ENCODE results near the gene PMEPA1. TPM values are rescaled to one million over a fixed set of nuclear protein-coding genes. Genes with fewer than 3 reads are reported as not detected.

Gene PMEPA1
- total and polyA plus RNA-seq, 2 donors (not counting 3 experiments of a cell fraction or from before 2014, with no cell fraction given) = 31.6 to 33.2 TPM

GRCh38 chr20:57600320-57601210, 109.2 kb downstream of the PMEPA1 start:
- no peak overlapping the region for H2AFZ ChIP-seq (ENCODE audit: low read depth, low read length)
- dilution Hi-C loops (cut with MboI; ENCODE audit: extremely low pct_ligation_motif_present, low sequenced_read_pairs) (no loop called here), intact Hi-C loops (cut with micrococcal nuclease) (no loop called here)
- peaks cover 2% of the 10 kb centered on the region in 2 experiments for H3K27me3 ChIP-seq (ENCODE audit: control insufficient read depth in 2 of 2, insufficient read depth in 2 of 2, low read length in 2 of 2)
- H3K9me3 ChIP-seq (replicated peaks; ENCODE audit: control insufficient read depth, insufficient read depth, low read length) = no peaks in the 10 kb centered on the region
- no peaks in the 10 kb centered on the region for H4K20me1 ChIP-seq (replicated peaks; ENCODE audit: control insufficient read depth, extremely low read depth, insufficient read depth, low read length)
- CTCF ChIA-PET = interaction anchor here (0.6 to 6.3 kb wide), 7 partner anchors 31 to 609 kb away, joined by 3 to 48 read pairs (median 3); no protein-coding TSS in a partner anchor
- no peaks in the 10 kb centered on the region for H3K36me3 ChIP-seq (ENCODE audit: control insufficient read depth in 2 of 2, extremely low read depth in 1 of 2, insufficient read depth in 2 of 2, low read length in 2 of 2)
- no peaks in the 10 kb centered on the region for H3K79me2 ChIP-seq (ENCODE audit: control insufficient read depth, insufficient read depth, low read length)
- H3K4me2 ChIP-seq (ENCODE audit: insufficient read depth, low read length) = no peak overlapping the region
- TF ChIP-seq MAX (IDR thresholded peaks at IDR 0.05; ENCODE audit: insufficient read depth, insufficient read length) (no peak), EZH2 (IDR thresholded peaks at IDR 0.05; ENCODE audit: borderline replicate concordance, low read depth, low read length, severe bottlenecking) (no peak), CTCF (IDR thresholded peaks at IDR 0.05; ENCODE audit: extremely low read depth in 1 of 2, insufficient read depth in 1 of 2, low read depth in 1 of 2, low read length in 2 of 2) (no peak), FOS (IDR thresholded peaks at IDR 0.05; ENCODE audit: borderline replicate concordance, insufficient read depth, low read length) (no peak), POLR2AphosphoS5 (IDR thresholded peaks at IDR 0.05; ENCODE audit: insufficient read depth, low read depth, low read length) (no peak)
- H3K4me3 ChIP-seq (replicated peaks in 1 of 3; ENCODE audit: insufficient read depth in 1 of 3, low read depth in 1 of 3, low read length in 3 of 3) = no peak overlapping the region
- H3K4me1 ChIP-seq (ENCODE audit: control insufficient read depth, extremely low read depth, insufficient read depth, low read length) = no peaks in the 10 kb centered on the region
- DNase-seq (ENCODE audit: low read depth, low spot score) (no peak), FAIRE-seq (no peak)
- POLR2A ChIA-PET = no interaction called here
- BruUV-seq (replicated peaks) = no TSS peak
- no peak overlapping the region for H3K27ac ChIP-seq (ENCODE audit: insufficient read depth, low read depth, low read length)
- H3K9ac ChIP-seq (replicated peaks; ENCODE audit: extremely low read depth, insufficient read depth, low read length) = no peak overlapping the region
- H3K9me1 ChIP-seq (replicated peaks; ENCODE audit: control insufficient read depth, extremely low read depth, insufficient read depth, low read length) = no peaks in the 10 kb centered on the region

Measured in endothelial cell of umbilical vein (primary cell).